ENCODE results near the gene TPCN1. TPM values are rescaled to one million over a fixed set of nuclear protein-coding genes. Genes with fewer than 3 reads are reported as not detected.

Gene TPCN1
- polyA plus RNA-seq, 1 of the 3 experiments (the other 2 are of a cell fraction), result 15.7 TPM

- H3K27ac ChIP-seq (ENCODE audit: low read depth in 2 of 2, low read length in 1 of 2), result no peak overlapping the region
- WGBS (ENCODE audit: low lambda C conversion rate), result 95% methylated on average over 4 of the region's 8 CpGs
- no peaks in the 10 kb centered on the region for H3K27me3 ChIP-seq (ENCODE audit: insufficient read depth)
- no peaks in the 10 kb centered on the region for H3K9me3 ChIP-seq
- H3K79me2 ChIP-seq (ENCODE audit: insufficient read depth), result peaks cover 3% of the 10 kb centered on the region; the same call in 1 of the 2 replicates
- H3F3A ChIP-seq (replicated peaks; ENCODE audit: insufficient read depth), result peaks cover 28% of the 10 kb centered on the region
- H3K9ac ChIP-seq, result no peak overlapping the region
- H3K4me1 ChIP-seq (ENCODE audit: control insufficient read depth in 1 of 2, insufficient read depth in 2 of 2, low read depth in 1 of 2, low read length in 1 of 2), result peaks cover 12 to 28% of the 10 kb centered on the region in 2 experiments; a peak in 3 of 4 replicates
- CTCF ChIA-PET, result interaction anchor here (0.6 to 4.5 kb wide), 9 partner anchors 10 to 712 kb away, joined by 3 to 42 read pairs (median 4); partner anchors contain the start of gene SDSL
- TF ChIP-seq TEAD4 (IDR thresholded peaks at IDR 0.05; ENCODE audit: borderline replicate concordance, insufficient read depth), result no peak
- TF ChIP-seq, protein P1, sequence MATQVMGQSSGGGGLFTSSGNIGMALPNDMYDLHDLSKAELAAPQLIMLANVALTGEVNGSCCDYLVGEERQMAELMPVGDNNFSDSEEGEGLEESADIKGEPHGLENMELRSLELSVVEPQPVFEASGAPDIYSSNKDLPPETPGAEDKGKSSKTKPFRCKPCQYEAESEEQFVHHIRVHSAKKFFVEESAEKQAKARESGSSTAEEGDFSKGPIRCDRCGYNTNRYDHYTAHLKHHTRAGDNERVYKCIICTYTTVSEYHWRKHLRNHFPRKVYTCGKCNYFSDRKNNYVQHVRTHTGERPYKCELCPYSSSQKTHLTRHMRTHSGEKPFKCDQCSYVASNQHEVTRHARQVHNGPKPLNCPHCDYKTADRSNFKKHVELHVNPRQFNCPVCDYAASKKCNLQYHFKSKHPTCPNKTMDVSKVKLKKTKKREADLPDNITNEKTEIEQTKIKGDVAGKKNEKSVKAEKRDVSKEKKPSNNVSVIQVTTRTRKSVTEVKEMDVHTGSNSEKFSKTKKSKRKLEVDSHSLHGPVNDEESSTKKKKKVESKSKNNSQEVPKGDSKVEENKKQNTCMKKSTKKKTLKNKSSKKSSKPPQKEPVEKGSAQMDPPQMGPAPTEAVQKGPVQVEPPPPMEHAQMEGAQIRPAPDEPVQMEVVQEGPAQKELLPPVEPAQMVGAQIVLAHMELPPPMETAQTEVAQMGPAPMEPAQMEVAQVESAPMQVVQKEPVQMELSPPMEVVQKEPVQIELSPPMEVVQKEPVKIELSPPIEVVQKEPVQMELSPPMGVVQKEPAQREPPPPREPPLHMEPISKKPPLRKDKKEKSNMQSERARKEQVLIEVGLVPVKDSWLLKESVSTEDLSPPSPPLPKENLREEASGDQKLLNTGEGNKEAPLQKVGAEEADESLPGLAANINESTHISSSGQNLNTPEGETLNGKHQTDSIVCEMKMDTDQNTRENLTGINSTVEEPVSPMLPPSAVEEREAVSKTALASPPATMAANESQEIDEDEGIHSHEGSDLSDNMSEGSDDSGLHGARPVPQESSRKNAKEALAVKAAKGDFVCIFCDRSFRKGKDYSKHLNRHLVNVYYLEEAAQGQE (IDR thresholded peaks at IDR 0.05; ENCODE audit: low read depth, low read length), result no peak
- TF ChIP-seq SIN3A (IDR thresholded peaks at IDR 0.05; ENCODE audit: borderline replicate concordance, low read depth, low read length), result no peak
- no peak for TF ChIP-seq GABPA (IDR thresholded peaks at IDR 0.05; ENCODE audit: low read depth)
- no peak for TF ChIP-seq CHD2 (IDR thresholded peaks at IDR 0.05; ENCODE audit: low read length, partially characterized antibody)
- TF ChIP-seq, protein P2, sequence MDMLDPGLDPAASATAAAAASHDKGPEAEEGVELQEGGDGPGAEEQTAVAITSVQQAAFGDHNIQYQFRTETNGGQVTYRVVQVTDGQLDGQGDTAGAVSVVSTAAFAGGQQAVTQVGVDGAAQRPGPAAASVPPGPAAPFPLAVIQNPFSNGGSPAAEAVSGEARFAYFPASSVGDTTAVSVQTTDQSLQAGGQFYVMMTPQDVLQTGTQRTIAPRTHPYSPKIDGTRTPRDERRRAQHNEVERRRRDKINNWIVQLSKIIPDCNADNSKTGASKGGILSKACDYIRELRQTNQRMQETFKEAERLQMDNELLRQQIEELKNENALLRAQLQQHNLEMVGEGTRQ (IDR thresholded peaks at IDR 0.05; ENCODE audit: borderline replicate concordance, low read depth, low read length), result no peak
- no peak for TF ChIP-seq FOXM1 (IDR thresholded peaks at IDR 0.05; ENCODE audit: low read depth)
- TF ChIP-seq JUND (IDR thresholded peaks at IDR 0.05), result no peak
- TF ChIP-seq POLR2AphosphoS5 (IDR thresholded peaks at IDR 0.05; ENCODE audit: low read depth, low read length), result no peak
- no peak for TF ChIP-seq RXRA (IDR thresholded peaks at IDR 0.05; ENCODE audit: borderline replicate concordance, low read depth)
- no peak for TF ChIP-seq RCOR1 (IDR thresholded peaks at IDR 0.05; ENCODE audit: low read length)
- TF ChIP-seq MEF2A (IDR thresholded peaks at IDR 0.05; ENCODE audit: borderline replicate concordance, low read depth), result no peak
- no peak for TF ChIP-seq FOSL2 (IDR thresholded peaks at IDR 0.05; ENCODE audit: borderline replicate concordance, low read depth)
- TF ChIP-seq FOXJ3 (CRISPR knock-in tag; IDR thresholded peaks at IDR 0.05), result no peak
- POLR2A ChIA-PET, result interaction anchor here (0.7 kb wide), 1 partner anchor 165 kb away, joined by 4 read pairs; no protein-coding TSS in a partner anchor
- no peaks in the 10 kb centered on the region for H4K20me1 ChIP-seq (ENCODE audit: insufficient read depth)
- 0 out of 2 replicates have a peak overlapping the region, but pooled peaks have one; percentile 35 for H2AFZ ChIP-seq (ENCODE audit: low read depth)
- no peak overlapping the region for H3K4me2 ChIP-seq
- no peak for DNase-seq
- H3K36me3 ChIP-seq (replicated peaks in 1 of 2; ENCODE audit: control insufficient read depth in 1 of 2, insufficient read depth in 2 of 2, low read length in 1 of 2), result peaks cover 0 to 5% of the 10 kb centered on the region in 2 experiments
- no peaks in the 10 kb centered on the region for H3K9me2 ChIP-seq
- H3K4me3 ChIP-seq (ENCODE audit: low read depth in 2 of 2, low read length in 1 of 2), result no peak overlapping the region
Observed at GRCh38 chr12:113197518-113198077, 23.7 kb upstream of the TPCN1 start.
